ENCODE data around the gene MARF1. TPM values are rescaled to one million over a fixed set of nuclear protein-coding genes. Genes with fewer than 3 reads are reported as not detected.

Gene MARF1
- total and polyA plus RNA-seq, 9 of the 15 experiments (the other 6 are each of a cell fraction or from before 2014, with no cell fraction given): 4.7 to 33.2 (median 11.7) TPM

DNA sequence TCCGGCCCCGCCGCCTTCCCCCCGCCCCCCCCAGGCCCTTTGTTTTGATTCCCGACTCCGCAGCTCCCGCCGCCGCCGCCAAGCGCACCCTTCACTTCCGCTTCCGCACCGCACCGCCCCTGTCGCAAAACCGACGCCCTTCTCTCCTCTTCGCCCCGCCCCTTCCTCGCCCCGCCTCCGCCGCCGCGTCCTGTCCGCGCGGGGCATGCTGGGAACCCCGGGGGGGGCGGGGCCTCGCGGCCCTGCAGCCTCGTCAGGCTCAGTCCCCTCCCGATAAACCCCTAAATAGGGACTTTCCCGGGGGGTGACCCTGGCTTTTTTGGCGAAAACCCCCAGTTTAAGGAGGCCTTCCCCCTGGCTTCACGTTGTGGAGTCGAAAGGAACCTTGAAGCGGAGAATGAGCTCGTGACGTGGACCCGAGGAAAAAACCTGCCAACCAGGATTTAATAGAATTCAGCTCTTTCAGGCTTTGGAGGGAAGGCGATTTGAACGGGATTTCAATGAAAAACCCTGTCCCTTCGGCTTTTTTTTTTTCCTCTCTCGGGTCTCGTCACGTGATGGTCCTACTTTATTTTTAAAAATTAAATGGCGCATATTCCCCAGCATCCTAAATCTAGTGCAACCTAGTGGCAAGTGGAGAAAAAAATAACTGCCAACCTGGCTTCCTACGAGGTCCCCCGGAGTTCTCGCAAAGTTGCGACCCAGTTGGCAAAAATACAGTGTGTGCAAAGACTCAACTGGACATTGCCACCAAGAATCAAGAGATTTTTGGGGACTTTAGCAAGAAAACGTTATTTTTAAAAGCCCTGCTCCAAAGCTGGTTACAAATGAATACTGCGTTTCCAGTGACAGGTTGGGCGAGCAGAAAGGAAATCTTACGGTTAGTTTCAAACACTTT, at the start of gene MARF1 (continued):
- TF ChIP-seq ZNF445 (CRISPR knock-in tag; IDR thresholded peaks at IDR 0.05; ENCODE audit: low read depth) (peak; percentile 79; the same call in 1 of the 2 replicates), ZNF589 (CRISPR knock-in tag; IDR thresholded peaks at IDR 0.05; ENCODE audit: low read depth) (0 out of 2 replicates have a peak, but pooled peaks have one; percentile 34), MECOM (CRISPR knock-in tag; IDR thresholded peaks at IDR 0.05) (0 out of 2 replicates have a peak, but pooled peaks have one; percentile 53), REST (IDR thresholded peaks at IDR 0.05; ENCODE audit: borderline replicate concordance) (peak; percentile 57; the same call in 1 of the 2 replicates), REST (CRISPR knock-in tag; IDR thresholded peaks at IDR 0.05; ENCODE audit: low read depth) (0 out of 2 replicates have a peak, but pooled peaks have one; percentile 48), FOXM1 (IDR thresholded peaks at IDR 0.05; ENCODE audit: low read depth) (peak; percentile 96), FOXM1 (CRISPR knock-in tag; IDR thresholded peaks at IDR 0.05; ENCODE audit: low read depth) (no peak), SMARCC2 (IDR thresholded peaks at IDR 0.05; ENCODE audit: low read depth) (peak; percentile 34; the same call in 1 of the 2 replicates), ZNF75A (CRISPR knock-in tag; IDR thresholded peaks at IDR 0.05) (peak; percentile 44; the same call in 1 of the 2 replicates), TEAD2 (tag; IDR thresholded peaks at IDR 0.05) (0 out of 2 replicates have a peak, but pooled peaks have one; percentile 17), RAD51 (IDR thresholded peaks at IDR 0.05; ENCODE audit: borderline replicate concordance, low read depth) (peak; percentile 96), ZNF239 (CRISPR knock-in tag; IDR thresholded peaks at IDR 0.05) (no peak), PTTG1 (tag; IDR thresholded peaks at IDR 0.05; ENCODE audit: low read depth) (no peak), USF1 (CRISPR knock-in tag; IDR thresholded peaks at IDR 0.05) (peak; percentile 83), TCF7 (IDR thresholded peaks at IDR 0.05; ENCODE audit: borderline replicate concordance) (no peak)
- TF ChIP-seq, protein P1, sequence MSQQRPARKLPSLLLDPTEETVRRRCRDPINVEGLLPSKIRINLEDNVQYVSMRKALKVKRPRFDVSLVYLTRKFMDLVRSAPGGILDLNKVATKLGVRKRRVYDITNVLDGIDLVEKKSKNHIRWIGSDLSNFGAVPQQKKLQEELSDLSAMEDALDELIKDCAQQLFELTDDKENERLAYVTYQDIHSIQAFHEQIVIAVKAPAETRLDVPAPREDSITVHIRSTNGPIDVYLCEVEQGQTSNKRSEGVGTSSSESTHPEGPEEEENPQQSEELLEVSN (IDR thresholded peaks at IDR 0.05; ENCODE audit: borderline replicate concordance in 1 of 2, extremely low read depth in 1 of 2, insufficient read depth in 1 of 2, insufficient read length in 1 of 2, low read depth in 1 of 2, low read length in 1 of 2, poor library complexity in 1 of 2, severe bottlenecking in 1 of 2): peak in 1 of 2 experiments; percentile 30
